NCI-H69 (cell line): ENCODE results near the gene RMND5B.
A peak's percentile ranks its signal among the peaks of the same experiment; 100 is the strongest.
"Not testable (repeated sequence)": the region's sequence is repeated elsewhere in the genome, so short reads cannot be mapped to it uniquely, and the experiment has no call there.

ENCODE experiments used
- DNase-seq: peaks from one replicate; lab custom pipeline; 2025; lab: John Stamatoyannopoulos, UW

Gene RMND5B

GRCh38 chr5:178130576-178131445 is at the start of gene RMND5B:
Gene RMND5B, plus strand, starts transcription at chr5:178131014. Its CDS starts 7,106 bp downstream, at chr5:178138120.
- DNase-seq: peak; percentile 94

GRCh38 chr5:178081571-178082243 is 49.1 kb upstream of the RMND5B start:
- DNase-seq: no peak

- no peak for DNase-seq
These were observed 46.9 kb upstream of the RMND5B start for GRCh38 chr5:178083922-178084321.

- no peak for DNase-seq
These were observed 45.5 kb upstream of the RMND5B start for GRCh38 chr5:178085316-178085715.

- no peak for DNase-seq
These were observed 44.5 kb upstream of the RMND5B start for GRCh38 chr5:178086266-178086665.

GRCh38 chr5:178087199-178087598 is 43.6 kb upstream of the RMND5B start:
- not testable (repeated sequence) for DNase-seq

GRCh38 chr5:178090856-178091255 is 40.0 kb upstream of the RMND5B start:
- DNase-seq: no peak

- DNase-seq: no peak
These were observed 37.7 kb upstream of the RMND5B start for GRCh38 chr5:178093134-178093533.

GRCh38 chr5:178094345-178094744 is 36.5 kb upstream of the RMND5B start:
- no peak for DNase-seq

GRCh38 chr5:178098685-178099084 is 32.1 kb upstream of the RMND5B start:
- no peak for DNase-seq

GRCh38 chr5:178103612-178104011 is 27.2 kb upstream of the RMND5B start:
- DNase-seq: no peak

GRCh38 chr5:178104492-178104891 is 26.3 kb upstream of the RMND5B start:
- DNase-seq: no peak

- DNase-seq: no peak
These were observed 24.7 kb upstream of the RMND5B start for GRCh38 chr5:178106086-178106485.

- DNase-seq: no peak
These were observed 24.1 kb upstream of the RMND5B start for GRCh38 chr5:178106556-178107239.

GRCh38 chr5:178107756-178108310 is 23.0 kb upstream of the RMND5B start:
- no peak for DNase-seq

GRCh38 chr5:178108446-178108845 is 22.4 kb upstream of the RMND5B start:
- no peak for DNase-seq

GRCh38 chr5:178108966-178109365 is 21.8 kb upstream of the RMND5B start:
- no peak for DNase-seq

GRCh38 chr5:178110511-178110910 is 20.3 kb upstream of the RMND5B start:
- no peak for DNase-seq

- DNase-seq: no peak
These were observed 18.9 kb upstream of the RMND5B start for GRCh38 chr5:178111925-178112324.

- no peak for DNase-seq
These were observed 18.3 kb upstream of the RMND5B start for GRCh38 chr5:178112545-178112944.

GRCh38 chr5:178113141-178113787 is 17.6 kb upstream of the RMND5B start, which contains the start of gene N4BP3:
Gene N4BP3, plus strand, starts transcription at chr5:178113532. Its CDS starts 6,052 bp downstream, at chr5:178119584.
- DNase-seq: peak; percentile 92

GRCh38 chr5:178113841-178114324 is 16.9 kb upstream of the RMND5B start:
- DNase-seq: peak; percentile 38
